Adipocyte (in vitro differentiated cells): Measurements from ENCODE around the gene CHRM5.

Experiments used
- DNase-seq: peaks from one replicate; pipeline ENCODE4 v3.0.0-alpha.2; 2015; ENCODE audit warnings: low read depth
- H3K27me3 ChIP-seq: replicated peaks from 2 replicates; pipeline ENCODE4 v1.7.0; 2013; ENCODE audit warnings: mild to moderate bottlenecking, low read length, moderate library complexity; ENCODE audit not compliant: control insufficient read depth, insufficient read depth
- H3K36me3 ChIP-seq: 2 replicates; pipeline ENCODE4 v1.7.0; 2013; ENCODE audit warnings: low read length, mild to moderate bottlenecking, moderate library complexity; ENCODE audit not compliant: control insufficient read depth, insufficient read depth, severe bottlenecking
- H3K4me1 ChIP-seq: 2 replicates; pipeline ENCODE4 v1.7.0; 2013; ENCODE audit warnings: mild to moderate bottlenecking, low read length, moderate library complexity; ENCODE audit not compliant: control insufficient read depth, insufficient read depth
- H3K4me3 ChIP-seq: 2 replicates; pipeline ENCODE4 v1.7.0; 2013; ENCODE audit warnings: mild to moderate bottlenecking, low read length, moderate library complexity
- H3K9ac ChIP-seq: 2 replicates; pipeline ENCODE4 v1.7.0; 2013; ENCODE audit warnings: mild to moderate bottlenecking, low read length, moderate library complexity
- H3K9me3 ChIP-seq: 2 replicates; pipeline ENCODE4 v1.7.0; 2013; ENCODE audit warnings: mild to moderate bottlenecking, low read length, moderate library complexity; ENCODE audit not compliant: control insufficient read depth

CHRM5 gene

DNA sequence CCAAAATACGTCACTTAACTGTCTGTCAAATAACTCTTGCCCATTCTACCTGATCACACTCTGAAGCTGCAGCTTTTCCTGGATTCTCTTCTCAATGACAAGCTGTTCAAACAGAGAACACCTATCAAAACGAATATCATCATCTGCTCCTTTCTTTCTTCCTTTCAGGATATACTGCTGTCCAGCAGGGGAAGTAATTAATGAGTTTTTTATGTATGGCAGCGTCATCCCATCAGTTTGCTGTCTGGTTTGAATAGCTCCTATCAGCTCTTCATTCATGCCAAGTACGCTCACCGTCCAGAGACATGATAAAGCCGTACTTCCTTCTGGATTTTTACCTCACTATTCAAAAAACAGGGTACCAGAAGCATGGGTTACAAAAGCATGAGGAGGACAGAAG lies at the start of gene CHRM5:
TSS of gene CHRM5 (plus strand) at position 274 of the 400 bp plus-strand sequence. CDS start 94,221 bp downstream, outside the sequence.
- Histone ChIP-seq H3K9me3 (no peaks in the 10 kb centered on the region), H3K36me3 (no peaks in the 10 kb centered on the region), H3K27me3 (no peaks in the 10 kb centered on the region), H3K4me1 (peaks cover 4% of the 10 kb centered on the region), H3K9ac (no peak within 1 kb of the TSS), H3K4me3 (no peak within 1 kb of the TSS)
- DNase-seq: no peak

DNA sequence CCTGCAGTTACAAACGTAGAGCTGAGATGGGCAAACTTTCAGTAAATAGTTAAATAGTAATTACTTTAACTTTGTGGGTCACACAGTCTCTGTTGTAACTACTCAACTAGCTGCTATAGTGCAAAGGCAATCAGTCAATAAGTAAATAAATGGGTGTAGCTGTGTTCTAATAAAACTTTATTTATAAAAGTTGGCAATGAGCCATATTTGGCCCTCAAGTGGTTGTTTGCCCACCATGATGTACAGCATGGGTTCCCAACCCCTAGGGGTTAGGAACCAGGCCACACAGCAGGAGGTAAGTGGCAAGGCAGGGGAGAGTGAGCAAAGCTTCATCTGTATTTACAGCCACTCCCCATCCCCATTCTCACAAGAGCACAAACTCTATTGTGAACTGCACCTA lies 44.9 kb upstream of the CHRM5 start:
- no peak overlapping the region for H3K9ac ChIP-seq
- DNase-seq: no peak
- H3K36me3 ChIP-seq: no peaks in the 10 kb centered on the region
- H3K4me3 ChIP-seq: no peak overlapping the region
- no peaks in the 10 kb centered on the region for H3K4me1 ChIP-seq
- no peaks in the 10 kb centered on the region for H3K9me3 ChIP-seq
- no peaks in the 10 kb centered on the region for H3K27me3 ChIP-seq

- DNase-seq: no peak
- H3K9me3 ChIP-seq: no peaks in the 10 kb centered on the region
- H3K36me3 ChIP-seq: no peaks in the 10 kb centered on the region
- no peaks in the 10 kb centered on the region for H3K27me3 ChIP-seq
- no peak overlapping the region for H3K4me3 ChIP-seq
- no peaks in the 10 kb centered on the region for H3K4me1 ChIP-seq
- H3K9ac ChIP-seq: no peak overlapping the region
Measured at GRCh38 chr15:33926260-33926659, 42.0 kb upstream of the CHRM5 start.

GRCh38 chr15:33932734-33933133 lies 35.6 kb upstream of the CHRM5 start:
- no peak overlapping the region for H3K9ac ChIP-seq
- H3K4me3 ChIP-seq: no peak overlapping the region
- H3K4me1 ChIP-seq: peaks cover 9% of the 10 kb centered on the region
- no peaks in the 10 kb centered on the region for H3K9me3 ChIP-seq
- no peak for DNase-seq
- no peaks in the 10 kb centered on the region for H3K27me3 ChIP-seq
- no peaks in the 10 kb centered on the region for H3K36me3 ChIP-seq

GRCh38 chr15:33934396-33934795 lies 33.9 kb upstream of the CHRM5 start:
- Histone ChIP-seq H3K4me1 (peaks cover 9% of the 10 kb centered on the region), H3K9ac (no peak overlapping the region), H3K9me3 (no peaks in the 10 kb centered on the region), H3K36me3 (no peaks in the 10 kb centered on the region), H3K27me3 (no peaks in the 10 kb centered on the region), H3K4me3 (no peak overlapping the region)
- no peak for DNase-seq

GRCh38 chr15:33934921-33935320 lies 33.4 kb upstream of the CHRM5 start:
- H3K9me3 ChIP-seq: no peaks in the 10 kb centered on the region
- no peaks in the 10 kb centered on the region for H3K36me3 ChIP-seq
- H3K4me3 ChIP-seq: no peak overlapping the region
- no peaks in the 10 kb centered on the region for H3K27me3 ChIP-seq
- peaks cover 9% of the 10 kb centered on the region for H3K4me1 ChIP-seq
- H3K9ac ChIP-seq: no peak overlapping the region
- DNase-seq: peak; percentile 7

GRCh38 chr15:33941279-33942063 lies 26.8 kb upstream of the CHRM5 start:
- H3K9ac ChIP-seq: no peak overlapping the region
- DNase-seq: no peak
- H3K9me3 ChIP-seq: no peaks in the 10 kb centered on the region
- H3K27me3 ChIP-seq: no peaks in the 10 kb centered on the region
- no peaks in the 10 kb centered on the region for H3K36me3 ChIP-seq
- no peaks in the 10 kb centered on the region for H3K4me1 ChIP-seq
- no peak overlapping the region for H3K4me3 ChIP-seq

DNA sequence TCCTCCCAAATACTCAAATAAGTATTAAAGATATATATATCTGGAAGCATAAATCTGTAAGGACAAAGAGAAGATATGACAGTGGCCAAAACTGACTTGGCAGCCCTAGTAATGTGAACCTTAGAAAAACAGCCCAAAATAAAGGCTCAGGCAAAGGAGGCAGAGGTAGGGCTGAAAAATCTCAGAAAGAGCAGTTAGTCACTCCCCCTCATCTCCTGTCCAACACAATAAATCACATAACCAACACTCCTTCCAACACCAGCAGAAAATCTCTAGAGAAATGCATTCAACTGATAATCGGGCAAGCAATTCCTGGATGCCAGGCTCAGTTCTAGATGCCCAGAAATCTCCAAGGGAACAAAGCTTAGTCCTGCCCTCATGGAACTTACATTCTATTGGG lies 22.1 kb upstream of the CHRM5 start:
- H3K9me3 ChIP-seq: no peaks in the 10 kb centered on the region
- no peaks in the 10 kb centered on the region for H3K27me3 ChIP-seq
- no peaks in the 10 kb centered on the region for H3K36me3 ChIP-seq
- DNase-seq: no peak
- no peak overlapping the region for H3K9ac ChIP-seq
- no peak overlapping the region for H3K4me3 ChIP-seq
- no peaks in the 10 kb centered on the region for H3K4me1 ChIP-seq

DNA sequence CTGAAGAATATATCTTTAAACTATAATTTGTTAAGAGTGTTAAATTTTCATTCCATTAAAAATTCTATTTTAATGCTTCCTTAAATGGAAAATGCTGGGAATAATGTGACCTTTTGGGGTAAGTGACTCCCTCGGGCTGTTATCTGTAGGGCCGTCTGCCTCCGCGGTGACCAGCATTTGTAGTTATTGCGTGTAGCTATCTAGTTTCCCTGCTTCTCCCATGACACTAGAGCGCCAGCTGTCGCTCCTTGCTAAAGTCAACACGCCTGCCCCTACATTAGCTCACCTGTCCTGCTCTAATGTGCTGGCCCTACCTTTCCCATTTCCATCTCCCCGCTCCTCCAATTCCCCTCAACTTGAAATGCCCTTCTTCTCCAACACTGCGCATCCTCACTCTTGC lies 12.4 kb upstream of the CHRM5 start:
- Histone ChIP-seq H3K36me3 (no peaks in the 10 kb centered on the region), H3K4me1 (no peaks in the 10 kb centered on the region), H3K4me3 (no peak overlapping the region), H3K9me3 (no peaks in the 10 kb centered on the region), H3K9ac (no peak overlapping the region), H3K27me3 (no peaks in the 10 kb centered on the region)
- DNase-seq: no peak

- Histone ChIP-seq H3K9ac (no peak overlapping the region), H3K4me1 (no peaks in the 10 kb centered on the region), H3K27me3 (no peaks in the 10 kb centered on the region), H3K36me3 (no peaks in the 10 kb centered on the region), H3K4me3 (no peak overlapping the region), H3K9me3 (no peaks in the 10 kb centered on the region)
- DNase-seq: no peak
Measured at GRCh38 chr15:33956397-33956796, 11.9 kb upstream of the CHRM5 start.

GRCh38 chr15:33959844-33960548 lies 8.3 kb upstream of the CHRM5 start:
- no peak overlapping the region for H3K9ac ChIP-seq
- no peak for DNase-seq
- peaks cover 4% of the 10 kb centered on the region for H3K4me1 ChIP-seq
- H3K9me3 ChIP-seq: no peaks in the 10 kb centered on the region
- no peak overlapping the region for H3K4me3 ChIP-seq
- H3K27me3 ChIP-seq: no peaks in the 10 kb centered on the region
- H3K36me3 ChIP-seq: no peaks in the 10 kb centered on the region
